ENCODE results near the gene APOL5. TPM values are rescaled to one million over a fixed set of nuclear protein-coding genes. Genes with fewer than 3 reads are reported as not detected.
A peak's percentile ranks its signal among the peaks of the same experiment; 100 is the strongest.

APOL5 gene
- total and polyA plus RNA-seq, 9 of the 15 experiments (the other 6 are each of a cell fraction or from before 2014, with no cell fraction given) = not detected

GRCh38 chr22:35725521-35725920 lies 7.8 kb downstream of the APOL5 start:
- 0 out of 2 replicates have a peak overlapping the region, but pooled peaks have one; percentile 4 for H2AFZ ChIP-seq (ENCODE audit: low read depth, low read length)
- in situ Hi-C loops (cut with MboI) = no loop called here
- ChIA-PET CTCF (ENCODE audit: low intra/inter-chr PET ratio) (no interaction called here), POLR2A (interaction anchor here (1.2 kb wide), 1 partner anchor 17 kb away, joined by 3 read pairs; no protein-coding TSS in a partner anchor)
- TF ChIP-seq PBX2 (CRISPR knock-in tag; IDR thresholded peaks at IDR 0.05; ENCODE audit: low read depth) (no peak), PBX2 (tag; conservative IDR thresholded peaks at IDR 0.05; ENCODE audit: low read depth) (peak; percentile 81), ZNF184 (CRISPR knock-in tag; IDR thresholded peaks at IDR 0.05) (no peak), SOX6 (IDR thresholded peaks at IDR 0.05) (peak; percentile 49), TFE3 (CRISPR knock-in tag; IDR thresholded peaks at IDR 0.05) (no peak), MEIS2 (IDR thresholded peaks at IDR 0.05; ENCODE audit: partially characterized antibody) (peak; percentile 65)
- no TSS peak for BruUV-seq (replicated peaks)
- H4K20me1 ChIP-seq (replicated peaks; ENCODE audit: control insufficient read depth, insufficient read depth, low read length) = no peaks in the 10 kb centered on the region
- intact Hi-C loops (cut with micrococcal nuclease) = loop anchor here (10.0 kb wide), 1 partner anchor 119 kb away; no protein-coding TSS in a partner anchor
- no peak overlapping the region for H3K4me2 ChIP-seq (ENCODE audit: insufficient read depth, low read length)
- no peaks in the 10 kb centered on the region for H3K79me2 ChIP-seq (ENCODE audit: control insufficient read depth, insufficient read depth, low read length)
- no peaks in the 10 kb centered on the region for H3K9me3 ChIP-seq (replicated peaks; ENCODE audit: control insufficient read depth, insufficient read depth, low read depth, low read length)
- H3K36me3 ChIP-seq (ENCODE audit: control insufficient read depth, insufficient read depth, low read length) = no peaks in the 10 kb centered on the region
- H3K9me1 ChIP-seq (ENCODE audit: control insufficient read depth, insufficient read depth, low read length) = no peaks in the 10 kb centered on the region
- FAIRE-seq (no peak), ATAC-seq (no peak), DNase-seq (ENCODE audit: extremely low read depth in 1 of 4, low spot score in 3 of 4) (no peak)
- no peak overlapping the region for H3K9ac ChIP-seq (ENCODE audit: insufficient read depth in 1 of 2, low read depth in 2 of 2, low read length in 2 of 2)
- no peak overlapping the region for H3K4me3 ChIP-seq
- 37% methylated on average over 9 of the region's 11 CpGs for WGBS (ENCODE audit: insufficient coverage, low coverage, missing lambda C conversion rate)
- H3K4me1 ChIP-seq (replicated peaks in 1 of 2; ENCODE audit: control insufficient read depth in 2 of 2, insufficient read depth in 2 of 2, low read length in 2 of 2) = peaks cover 6 to 9% of the 10 kb centered on the region in 2 experiments
- no peaks in the 10 kb centered on the region for H3K27me3 ChIP-seq (ENCODE audit: control insufficient read depth in 2 of 2, insufficient read depth in 2 of 2, low read length in 2 of 2)
- no peak overlapping the region for H3K27ac ChIP-seq (ENCODE audit: extremely low read depth, low read depth, low read length)
